Loucy (cell line): ENCODE results near the gene KL.

ENCODE experiments used
- H2AFZ ChIP-seq: fragments of 200-600 bp; sonication (generic); 2 replicates; pipeline ENCODE4 v1.6.0; 2016; ENCODE audit warnings: antibody characterized with exemption, mild to moderate bottlenecking, low read length, moderate library complexity
- H3F3A ChIP-seq: fragments of 200-600 bp; 2 replicates; pipeline ENCODE4 v1.6.0; 2016; ENCODE audit warnings: antibody characterized with exemption, low read depth, mild to moderate bottlenecking
- H3K27me3 ChIP-seq: fragments of 200-600 bp; sonication (generic); 2 replicates; pipeline ENCODE4 v1.6.1; 2014; ENCODE audit warnings: low read length, mild to moderate bottlenecking; ENCODE audit not compliant: insufficient read depth, poor library complexity, severe bottlenecking
- H3K36me3 ChIP-seq: fragments of 200-600 bp; sonication (generic); 2 replicates; pipeline ENCODE4 v1.6.1; 2016; ENCODE audit warnings: low read length; ENCODE audit not compliant: insufficient read depth
- H3K4me1 ChIP-seq: fragments of 200-600 bp; sonication (generic); 2 replicates; pipeline ENCODE4 v1.5.1; 2014; ENCODE audit warnings: low read length, mild to moderate bottlenecking; ENCODE audit not compliant: insufficient read depth, poor library complexity, severe bottlenecking
- H3K4me2 ChIP-seq: fragments of 200-600 bp; sonication (generic); 2 replicates; pipeline ENCODE4 v1.6.0; 2014; ENCODE audit warnings: antibody characterized with exemption, low read length, low read depth, mild to moderate bottlenecking; ENCODE audit not compliant: poor library complexity, severe bottlenecking
- H3K4me3 ChIP-seq: fragments of 200-600 bp; sonication (generic); 2 replicates; pipeline ENCODE4 v1.5.1; 2014; ENCODE audit warnings: low read length, mild to moderate bottlenecking, mixed read lengths; ENCODE audit not compliant: poor library complexity, severe bottlenecking
- H3K79me2 ChIP-seq: fragments of 200-600 bp; sonication (generic); 2 replicates; pipeline ENCODE4 v1.6.1; 2014; ENCODE audit warnings: low read length; ENCODE audit not compliant: insufficient read depth
- H3K9ac ChIP-seq: fragments of 200-600 bp; sonication (generic); 2 replicates; pipeline ENCODE4 v1.6.0; 2014; ENCODE audit warnings: mild to moderate bottlenecking, low read depth, low read length, moderate library complexity; ENCODE audit not compliant: poor library complexity, severe bottlenecking
- H3K9me2 ChIP-seq: fragments of 200-600 bp; sonication (generic); replicated peaks from 2 replicates; pipeline ENCODE4 v1.6.1; 2016; ENCODE audit warnings: low read depth, low read length, mixed read lengths
- H3K9me3 ChIP-seq: fragments of 200-600 bp; sonication (generic); 2 replicates; pipeline ENCODE4 v1.6.1; 2014; ENCODE audit warnings: mild to moderate bottlenecking, antibody characterized with exemption, low read length, low read depth; ENCODE audit not compliant: insufficient read depth
- H4K20me1 ChIP-seq: fragments of 200-600 bp; sonication (generic); 2 replicates; pipeline ENCODE4 v1.6.0; 2014; ENCODE audit warnings: antibody characterized with exemption, low read length, mild to moderate bottlenecking; ENCODE audit not compliant: insufficient read depth, poor library complexity, severe bottlenecking
- CTCF ChIP-seq: fragments of 200-600 bp; sonication (generic); conservative IDR thresholded peaks from 2 replicates; pipeline ENCODE4 v1.5.1; 2014; ENCODE audit warnings: mild to moderate bottlenecking, antibody characterized with exemption, low read length
- EZH2phosphoT487 ChIP-seq: fragments of 200-600 bp; IDR thresholded peaks from 2 replicates; pipeline ENCODE4 v1.6.1; 2018; ENCODE audit warnings: antibody characterized with exemption, mild to moderate bottlenecking, moderate library complexity, borderline replicate concordance

KL gene

GRCh38 chr13:33007237-33007636 is 9.0 kb upstream of the KL start:
- no peaks in the 10 kb centered on the region for H3K79me2 ChIP-seq
- no peak overlapping the region for H3K9ac ChIP-seq
- H4K20me1 ChIP-seq = no peaks in the 10 kb centered on the region
- H3K9me3 ChIP-seq = peaks cover 13% of the 10 kb centered on the region
- H3K36me3 ChIP-seq = no peaks in the 10 kb centered on the region
- TF ChIP-seq EZH2phosphoT487 = no peak
- no peak for TF ChIP-seq CTCF
- H2AFZ ChIP-seq = no peak overlapping the region
- H3K4me1 ChIP-seq = no peaks in the 10 kb centered on the region
- H3K4me2 ChIP-seq = no peak overlapping the region
- H3K4me3 ChIP-seq = no peak overlapping the region
- H3K27me3 ChIP-seq = no peaks in the 10 kb centered on the region
- no peaks in the 10 kb centered on the region for H3K9me2 ChIP-seq
- no peaks in the 10 kb centered on the region for H3F3A ChIP-seq

- Histone ChIP-seq H3K9me3 (peaks cover 13% of the 10 kb centered on the region), H3K4me2 (no peak overlapping the region), H3K4me3 (no peak overlapping the region), H3K36me3 (no peaks in the 10 kb centered on the region), H3K27me3 (no peaks in the 10 kb centered on the region), H4K20me1 (no peaks in the 10 kb centered on the region), H2AFZ (no peak overlapping the region), H3K4me1 (no peaks in the 10 kb centered on the region), H3F3A (no peaks in the 10 kb centered on the region), H3K9me2 (no peaks in the 10 kb centered on the region), H3K79me2 (no peaks in the 10 kb centered on the region), H3K9ac (no peak overlapping the region)
- TF ChIP-seq CTCF = no peak
- no peak for TF ChIP-seq EZH2phosphoT487
These were observed 8.3 kb upstream of the KL start for GRCh38 chr13:33007950-33008349.

- Histone ChIP-seq H3K9me2 (no peaks in the 10 kb centered on the region), H2AFZ (no peak overlapping the region), H3K9ac (no peak overlapping the region), H3K27me3 (no peaks in the 10 kb centered on the region), H3K79me2 (no peaks in the 10 kb centered on the region), H3K36me3 (no peaks in the 10 kb centered on the region), H3K4me1 (no peaks in the 10 kb centered on the region), H3K9me3 (peaks cover 13% of the 10 kb centered on the region), H3F3A (no peaks in the 10 kb centered on the region), H3K4me3 (no peak overlapping the region), H3K4me2 (no peak overlapping the region), H4K20me1 (no peaks in the 10 kb centered on the region)
- TF ChIP-seq CTCF (no peak), EZH2phosphoT487 (no peak)
These were observed 7.1 kb upstream of the KL start for GRCh38 chr13:33008946-33009722.
